HG03558 (cell line): ENCODE results near the gene ADAMTS7.
"Not testable (repeated sequence)": the region's sequence is repeated elsewhere in the genome, so short reads cannot be mapped to it uniquely, and the experiment has no call there.

Experiments used
- ATAC-seq: cut with Tn5 transposase; IDR thresholded peaks from one replicate; pipeline ENCODE4 v1.9.1; 2021; ENCODE audit warnings: moderate number of reproducible peaks; ENCODE audit not compliant: unreplicated experiment; ENCODE audit errors: extremely low read depth

ADAMTS7 gene

GRCh38 chr15:78830514-78831228 lies 19.4 kb upstream of the ADAMTS7 start:
- no peak for ATAC-seq

GRCh38 chr15:78828920-78829319 lies 17.7 kb upstream of the ADAMTS7 start:
- no peak for ATAC-seq

- ATAC-seq: no peak
Measured at GRCh38 chr15:78822514-78822913, 11.2 kb upstream of the ADAMTS7 start.

- ATAC-seq: no peak
Measured at GRCh38 chr15:78811825-78812183, 540 bp upstream of the ADAMTS7 start.

GRCh38 chr15:78810362-78811123 lies 721 bp downstream of the ADAMTS7 start:
- ATAC-seq: no peak

- ATAC-seq: no peak
Measured at GRCh38 chr15:78810003-78810361, 1.3 kb downstream of the ADAMTS7 start.

GRCh38 chr15:78808550-78808949 lies 2.7 kb downstream of the ADAMTS7 start:
- no peak for ATAC-seq

- ATAC-seq: no peak
Measured at GRCh38 chr15:78807359-78807758, 3.9 kb downstream of the ADAMTS7 start.

GRCh38 chr15:78804391-78804792 lies 6.9 kb downstream of the ADAMTS7 start:
- ATAC-seq: no peak

GRCh38 chr15:78800806-78801205 lies 10.5 kb downstream of the ADAMTS7 start:
- ATAC-seq: no peak

- ATAC-seq: no peak
Measured at GRCh38 chr15:78800189-78800588, 11.1 kb downstream of the ADAMTS7 start.

GRCh38 chr15:78799102-78799501 lies 12.2 kb downstream of the ADAMTS7 start:
- ATAC-seq: not testable (repeated sequence)

GRCh38 chr15:78798355-78798754 lies 12.9 kb downstream of the ADAMTS7 start:
- ATAC-seq: not testable (repeated sequence)

- no peak for ATAC-seq
Measured at GRCh38 chr15:78797951-78798350, 13.3 kb downstream of the ADAMTS7 start.

- ATAC-seq: no peak
Measured at GRCh38 chr15:78796510-78796909, 14.8 kb downstream of the ADAMTS7 start.

- ATAC-seq: no peak
Measured at GRCh38 chr15:78795043-78795442, 16.2 kb downstream of the ADAMTS7 start.

- ATAC-seq: not testable (repeated sequence)
Measured at GRCh38 chr15:78794446-78794845, 16.8 kb downstream of the ADAMTS7 start.

GRCh38 chr15:78791357-78791756 lies 19.9 kb downstream of the ADAMTS7 start:
- no peak for ATAC-seq

- ATAC-seq: no peak
Measured at GRCh38 chr15:78790027-78790426, 21.2 kb downstream of the ADAMTS7 start.

- no peak for ATAC-seq
Measured at GRCh38 chr15:78789615-78790014, 21.6 kb downstream of the ADAMTS7 start.

- no peak for ATAC-seq
Measured at GRCh38 chr15:78788016-78788660, 23.1 kb downstream of the ADAMTS7 start.
